Stimulated activated naive CD4-positive, alpha-beta T cell treated with Interleukin-2 at 50 U/mL for 16 hours (primary cell): ENCODE data around the gene METTL16.
"Not testable (repeated sequence)": the region's sequence is repeated elsewhere in the genome, so short reads cannot be mapped to it uniquely, and the experiment has no call there.

ENCODE experiments used
- DNase-seq: peaks from one replicate; lab custom pipeline; 2025; lab: John Stamatoyannopoulos, UW

The METTL16 gene

DNA sequence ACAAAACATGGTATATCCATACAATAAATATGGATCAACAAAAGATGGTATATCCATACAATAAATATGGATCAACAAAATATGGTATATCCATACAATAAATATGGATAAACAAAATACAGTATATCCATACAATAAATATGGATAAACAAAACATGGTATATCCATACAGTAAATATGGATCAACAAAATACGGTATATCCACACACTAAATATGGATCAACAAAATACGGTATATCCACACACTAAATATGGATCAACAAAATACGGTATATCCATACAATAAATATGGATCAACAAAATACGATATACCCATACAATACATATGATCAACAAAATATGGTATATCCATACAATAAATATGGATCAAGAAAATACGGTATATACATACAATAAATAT lies 8.1 kb downstream of the METTL16 start:
- DNase-seq: no peak

DNA sequence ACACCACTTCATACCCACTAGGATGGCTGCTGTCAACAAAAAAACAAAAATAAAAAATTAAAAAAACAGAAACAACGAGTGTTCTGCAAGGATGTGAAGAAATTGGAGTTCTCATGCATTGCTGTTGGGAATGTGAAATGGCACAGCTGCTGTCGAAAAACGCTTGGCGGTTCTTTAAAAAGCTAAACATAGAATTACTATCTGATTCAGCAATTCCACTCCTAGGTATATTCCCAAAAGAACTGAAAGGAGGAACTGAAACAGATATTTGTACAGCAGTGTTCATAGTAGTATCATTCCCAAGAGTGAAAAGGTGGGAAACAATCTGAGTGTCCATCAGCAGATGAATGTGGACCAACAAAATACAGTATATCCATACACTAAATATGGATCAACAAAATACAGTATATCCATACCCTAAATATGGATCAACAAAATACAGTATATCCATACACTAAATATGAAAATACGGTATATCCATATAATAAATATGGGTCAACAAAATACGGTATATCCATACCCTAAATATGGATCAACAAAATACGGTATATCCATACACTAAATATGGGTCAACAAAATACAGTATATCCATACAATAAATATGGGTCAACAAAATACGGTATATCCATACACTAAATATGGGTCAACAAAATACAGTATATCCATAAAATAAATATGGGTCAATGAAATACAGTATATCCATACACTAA lies 8.7 kb downstream of the METTL16 start:
- DNase-seq: no peak

DNA sequence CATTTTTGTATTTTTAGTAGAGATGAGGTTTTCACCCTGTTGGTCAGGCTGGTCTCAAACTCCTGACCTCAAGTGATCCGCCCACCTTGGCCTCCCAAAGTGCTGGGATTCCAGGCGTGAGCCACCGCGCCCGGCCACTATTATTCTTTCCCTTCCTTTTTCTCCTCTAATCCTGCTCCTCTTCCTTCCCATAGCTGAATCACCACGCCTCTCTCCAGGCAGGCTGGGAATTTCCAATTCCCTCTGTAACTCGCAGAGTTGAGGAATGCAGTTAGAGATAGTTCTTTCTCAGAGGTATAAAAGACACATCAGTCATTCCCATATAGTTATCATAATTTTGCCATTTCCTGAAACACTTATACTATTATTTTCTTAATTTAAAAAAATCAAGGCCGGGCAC lies 11.2 kb downstream of the METTL16 start:
- no peak for DNase-seq

DNA sequence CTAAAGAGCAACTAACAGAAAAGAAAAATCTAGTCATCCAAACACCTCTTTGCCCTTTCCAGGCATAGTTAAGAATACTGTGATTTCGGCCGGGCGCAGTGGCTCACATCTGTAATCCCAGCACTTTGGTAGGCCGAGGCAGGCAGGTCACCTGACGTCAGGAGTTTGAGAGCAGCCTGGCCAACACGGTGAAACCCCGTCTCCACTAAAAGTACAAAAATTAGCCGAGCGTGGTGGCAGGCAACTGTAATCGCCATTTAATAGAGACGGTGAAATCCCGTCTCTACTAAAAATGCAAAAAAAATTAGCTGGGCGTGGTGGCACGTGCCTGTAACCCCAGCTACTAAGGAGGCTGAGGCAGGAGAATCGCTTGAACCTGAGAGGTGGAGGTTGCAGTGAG lies 22.4 kb downstream of the METTL16 start:
- not testable (repeated sequence) for DNase-seq

DNA sequence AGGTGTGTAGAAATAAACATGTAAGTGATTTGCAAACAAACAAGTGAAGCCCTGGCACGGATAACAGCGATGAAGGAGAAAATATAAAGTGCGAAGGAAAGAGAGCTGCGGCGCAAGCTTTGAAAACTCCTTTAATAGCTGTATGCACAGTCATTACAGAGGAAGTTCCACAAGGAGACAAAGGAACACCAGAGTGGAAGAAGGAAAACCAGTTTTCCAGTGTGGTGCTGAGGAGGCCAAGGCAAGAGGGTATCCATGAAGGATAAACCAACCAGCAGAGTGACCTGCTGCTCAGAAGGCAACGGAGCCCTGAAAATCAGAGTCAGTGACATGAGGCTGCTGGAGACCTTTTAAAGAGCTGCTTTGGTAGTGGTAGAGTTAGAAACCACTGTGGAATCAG lies 24.4 kb downstream of the METTL16 start:
- no peak for DNase-seq

DNA sequence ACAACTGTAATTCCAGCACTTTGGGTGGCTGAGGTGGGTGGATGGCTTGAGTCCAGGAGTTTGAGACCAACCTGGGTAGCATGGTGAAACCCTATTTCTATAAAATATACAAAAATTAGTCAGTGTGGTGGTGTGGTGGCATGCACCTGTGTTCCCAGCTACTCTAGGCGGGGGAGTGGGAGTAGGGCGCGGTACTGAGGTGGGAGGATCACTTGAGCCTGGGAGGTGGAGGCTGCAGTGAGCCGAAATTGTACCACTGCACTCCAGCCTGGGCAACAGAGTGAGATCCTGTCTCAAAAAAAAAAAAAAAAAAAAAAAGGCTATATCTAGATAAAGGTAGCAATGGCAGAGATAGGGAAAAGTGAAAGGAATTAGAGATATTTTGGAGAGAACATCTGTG lies 25.0 kb downstream of the METTL16 start:
- not testable (repeated sequence) for DNase-seq

DNA sequence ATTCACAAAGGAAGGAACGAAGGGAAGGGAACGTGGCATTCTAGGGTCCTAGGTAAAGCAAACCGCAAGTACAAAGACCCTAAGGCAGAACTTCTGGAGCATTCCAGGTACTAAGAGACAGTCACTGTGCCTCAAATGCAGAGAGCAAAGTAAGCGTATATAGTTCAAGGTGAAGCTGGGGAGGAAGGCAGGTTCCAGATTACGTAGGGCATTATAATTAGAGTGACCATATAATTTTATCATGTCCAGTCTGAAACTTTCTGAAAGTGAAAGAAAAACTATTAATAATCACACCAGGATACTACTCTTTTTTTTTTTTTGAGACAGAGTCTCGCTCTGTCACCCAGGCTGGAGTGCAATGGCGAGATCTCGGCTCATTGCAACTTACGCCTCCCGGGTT lies 25.7 kb downstream of the METTL16 start:
- DNase-seq: no peak

DNA sequence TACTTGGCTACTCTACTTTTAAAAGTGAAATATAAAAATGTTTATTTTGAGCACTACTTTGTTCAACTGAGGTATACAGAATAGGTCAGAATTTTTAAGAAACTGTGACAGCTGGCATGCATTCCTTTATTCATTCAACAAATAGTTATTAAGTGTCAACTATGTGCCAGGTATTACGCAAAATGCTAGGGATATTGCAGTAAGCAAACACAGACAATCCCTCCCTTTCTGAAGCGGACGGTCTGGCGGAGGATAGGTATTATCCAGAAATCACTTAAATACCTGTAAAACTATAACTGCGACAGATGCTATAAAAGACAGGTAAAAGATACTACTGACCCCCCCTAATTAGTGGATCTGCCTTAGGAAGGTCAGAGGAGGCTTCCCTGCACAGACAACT lies 26.1 kb downstream of the METTL16 start:
- no peak for DNase-seq

DNA sequence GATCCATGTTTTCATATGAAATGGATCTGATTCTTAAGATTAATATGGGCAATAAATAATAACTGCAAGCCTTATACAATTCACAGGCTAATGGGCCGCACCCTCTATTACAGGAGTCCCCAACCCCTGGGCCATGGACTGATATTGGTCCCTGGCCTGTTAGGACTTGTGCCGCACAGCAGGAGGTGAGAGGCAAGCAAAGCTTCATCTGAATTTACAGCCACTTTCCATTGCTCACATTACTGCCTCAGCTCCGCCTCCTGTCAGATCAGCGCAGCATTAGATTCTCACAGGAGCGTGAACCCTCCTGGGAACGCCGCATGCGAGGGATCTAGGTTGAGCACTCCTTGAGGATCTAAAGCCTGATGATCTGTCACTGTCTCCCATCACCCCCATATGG lies 26.8 kb downstream of the METTL16 start:
- DNase-seq: no peak

DNA sequence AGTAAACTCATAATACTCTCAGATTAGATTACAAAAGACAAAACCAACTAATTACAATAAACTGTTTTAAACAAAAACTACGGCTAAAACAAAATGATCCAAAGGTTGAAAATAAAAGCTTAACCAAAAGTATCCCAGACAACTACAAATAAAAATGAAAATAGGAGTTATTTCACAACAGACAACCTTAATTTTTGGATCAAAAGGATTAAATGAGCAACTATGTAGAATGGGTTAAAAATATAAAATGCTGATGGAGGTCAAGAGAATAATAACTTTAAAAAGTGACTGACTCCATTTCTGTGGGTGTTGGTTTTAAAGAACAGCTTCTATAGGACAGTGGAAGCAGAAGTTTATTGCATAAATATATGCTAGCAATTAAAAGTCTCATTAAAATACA lies 28.6 kb downstream of the METTL16 start:
- DNase-seq: no peak

DNA sequence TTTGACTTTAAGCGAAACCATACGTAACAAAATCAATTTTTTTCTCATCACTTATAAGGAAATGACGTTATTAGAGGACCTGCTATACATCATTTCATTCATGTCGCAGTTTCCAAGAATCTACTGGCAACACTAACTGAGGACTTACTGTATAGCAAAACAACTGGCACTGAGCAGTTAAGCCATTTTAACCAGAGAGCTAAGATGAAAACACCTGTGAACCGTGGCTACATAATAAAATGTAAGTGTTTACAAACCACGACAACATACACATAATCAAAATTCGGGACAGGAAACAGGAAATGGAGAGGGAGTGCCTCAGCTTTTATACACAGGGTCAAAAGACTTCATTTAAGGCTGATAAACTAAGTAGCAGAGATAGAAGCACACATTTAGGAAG lies 29.5 kb downstream of the METTL16 start:
- DNase-seq: no peak

DNA sequence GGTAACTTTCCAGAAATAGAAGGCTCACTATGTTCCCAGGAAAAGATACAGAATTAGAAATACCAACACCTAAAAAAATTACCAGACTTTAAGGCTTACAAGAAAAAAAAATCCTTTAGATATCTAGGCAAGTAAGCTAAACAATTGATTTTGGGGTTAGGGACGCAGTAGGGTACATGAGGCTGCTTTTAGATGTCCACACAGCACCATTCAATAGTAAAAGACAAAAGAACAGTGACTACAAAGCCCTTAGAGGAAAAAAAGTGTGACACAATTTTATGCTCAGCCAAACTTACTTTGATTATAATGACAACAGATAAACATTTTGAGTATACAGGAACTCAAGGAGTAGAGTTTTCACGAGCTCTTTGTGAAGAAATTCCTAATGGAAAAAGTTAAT lies 29.9 kb downstream of the METTL16 start:
- no peak for DNase-seq

DNA sequence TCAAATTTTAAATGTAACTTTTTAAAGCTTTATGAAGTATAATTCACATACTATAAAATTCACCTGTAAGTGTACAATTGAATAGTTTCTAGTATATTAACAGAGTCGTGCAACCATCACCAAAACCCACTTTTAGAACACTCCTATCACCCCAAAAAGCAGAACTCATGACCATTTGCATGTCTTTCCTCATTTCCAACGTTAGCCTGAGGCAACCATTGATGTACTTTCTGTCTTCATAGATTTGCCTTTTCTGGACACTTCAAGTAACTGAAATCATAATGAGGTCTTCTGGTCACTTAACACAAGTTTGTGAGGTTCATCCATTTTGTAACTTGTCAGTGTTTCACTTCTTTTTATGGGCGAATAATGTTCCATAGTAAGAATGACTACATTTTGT lies 33.2 kb downstream of the METTL16 start:
- no peak for DNase-seq

DNA sequence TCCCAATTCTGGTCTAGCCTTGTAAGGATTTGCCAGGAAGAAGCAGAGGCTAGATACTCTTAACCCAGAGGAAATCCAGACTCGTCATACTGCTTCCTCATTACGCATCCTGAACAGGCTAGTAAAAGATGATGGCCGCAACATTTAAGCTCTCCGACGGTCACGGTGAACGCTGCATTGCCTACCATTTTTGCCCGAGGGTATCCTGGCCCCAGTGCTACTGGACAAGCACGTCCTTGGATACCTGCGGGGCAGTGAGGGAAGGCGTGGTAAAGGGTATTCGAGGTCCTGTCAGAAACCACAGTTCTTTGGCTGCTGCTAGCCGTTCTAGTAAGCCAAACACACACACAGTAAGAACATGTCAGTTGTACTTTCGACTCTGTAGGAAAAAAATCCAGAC lies 36.6 kb downstream of the METTL16 start:
- DNase-seq: no peak

DNA sequence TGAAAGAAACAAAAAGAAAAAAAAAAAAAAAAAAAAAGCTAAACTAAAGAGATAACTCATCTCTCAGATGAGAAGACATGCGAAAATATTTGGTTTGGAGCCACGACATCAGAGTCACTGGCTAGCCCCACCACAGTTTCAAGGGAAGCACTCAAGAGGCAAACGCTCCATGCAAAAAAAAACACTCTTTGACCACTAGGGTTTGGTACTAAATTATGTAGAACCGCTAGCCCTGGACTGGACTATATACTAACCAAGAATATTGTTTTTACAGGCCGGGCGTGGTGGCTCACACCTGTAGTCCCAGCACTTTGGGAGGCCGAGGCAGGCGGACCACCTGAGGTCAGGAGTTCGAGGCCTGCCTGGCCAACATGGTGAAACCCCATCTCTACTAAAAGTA lies 37.3 kb downstream of the METTL16 start:
- DNase-seq: no peak

DNA sequence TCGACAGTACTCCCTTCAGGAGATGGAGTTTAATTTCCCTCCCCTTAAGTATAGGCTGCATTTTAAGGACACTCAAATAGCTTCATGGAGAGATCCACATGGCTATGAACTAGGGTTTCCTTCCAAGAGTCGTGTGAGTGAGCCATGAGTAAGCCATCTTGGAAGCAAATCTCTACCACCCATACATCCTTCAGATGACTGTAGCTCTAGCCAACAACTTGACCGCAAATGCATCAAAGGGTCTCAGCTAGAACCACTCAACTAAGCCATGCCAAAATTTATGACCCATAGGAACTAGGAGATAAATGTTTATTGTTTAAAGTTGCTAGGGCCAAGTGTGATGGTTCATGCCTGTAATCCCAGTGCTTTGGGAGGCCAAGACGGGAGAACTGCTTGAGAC lies 43.4 kb downstream of the METTL16 start:
- DNase-seq: no peak

DNA sequence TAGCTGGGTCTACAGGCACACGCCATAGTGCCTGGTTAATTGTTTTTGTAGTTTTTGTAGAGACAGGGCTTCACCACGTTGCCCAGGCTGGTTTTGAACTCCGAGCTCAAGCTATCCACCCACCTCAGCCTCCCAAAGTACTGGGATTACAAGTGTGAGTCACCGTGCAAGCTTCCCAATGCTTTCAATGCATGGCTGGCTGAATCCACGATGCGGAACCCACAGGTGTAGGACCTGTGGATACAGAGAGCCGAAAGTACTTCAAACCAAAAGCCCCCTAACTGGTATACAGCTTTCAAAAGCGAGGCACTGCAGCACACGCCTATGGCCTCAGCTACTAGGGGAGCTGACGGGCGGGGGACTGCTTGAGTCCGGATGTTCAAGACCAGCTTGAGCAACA lies 44.8 kb downstream of the METTL16 start:
- no peak for DNase-seq

DNA sequence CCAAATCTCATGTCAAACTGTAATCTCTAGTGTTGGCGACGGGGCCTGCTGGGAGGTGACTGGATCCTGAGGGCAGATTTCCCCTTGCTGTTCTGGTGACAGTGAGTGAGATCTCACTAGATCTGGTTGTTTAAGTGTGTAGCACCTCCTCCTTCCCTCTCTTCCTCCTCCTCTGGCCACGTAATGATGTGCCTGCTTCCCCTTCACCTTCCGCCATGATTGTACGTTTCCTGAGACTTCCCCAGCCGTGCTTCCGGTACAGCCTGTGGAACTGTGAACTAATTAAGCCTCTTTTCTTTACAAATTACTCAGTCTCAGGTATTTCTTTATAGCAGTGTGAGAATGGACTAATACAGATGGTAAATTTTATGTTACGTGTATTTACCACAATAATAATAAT lies 49.2 kb downstream of the METTL16 start:
- no peak for DNase-seq

DNA sequence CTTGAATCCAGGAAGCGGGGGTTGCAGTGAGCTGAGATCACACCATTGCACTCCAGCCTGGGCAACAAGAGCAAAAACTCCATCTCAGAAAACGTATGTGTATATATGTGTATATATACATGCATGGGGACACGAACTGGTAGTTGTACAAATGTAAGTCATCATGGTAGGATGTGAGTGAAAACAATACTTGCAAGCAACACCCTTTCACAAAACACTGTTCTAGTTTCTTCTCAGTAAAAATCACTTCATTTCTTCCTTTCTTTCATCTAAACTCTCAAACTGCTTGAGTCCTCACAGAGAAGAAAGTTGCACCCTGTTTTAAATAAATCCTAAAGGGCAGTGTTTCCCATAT lies 51.8 kb downstream of the METTL16 start:
- no peak for DNase-seq

DNA sequence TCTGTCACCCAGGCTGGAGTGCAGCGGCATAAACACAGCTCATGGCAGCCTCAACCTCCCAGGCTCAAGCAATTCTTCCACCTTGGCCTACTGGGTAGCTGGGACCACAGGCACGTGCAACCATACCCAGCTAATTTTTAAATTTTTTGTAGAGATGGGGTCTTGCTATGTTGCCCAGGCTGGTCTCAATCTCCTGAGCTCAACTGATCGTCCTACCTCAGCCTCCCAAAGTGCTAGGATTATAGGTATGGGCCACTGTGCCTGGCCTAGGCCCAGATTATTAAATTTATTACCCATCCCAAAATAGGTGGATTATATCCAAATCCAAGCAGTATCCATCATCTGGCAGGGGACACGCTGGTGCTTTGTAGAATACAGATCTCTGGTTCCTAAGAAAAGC lies 53.8 kb downstream of the METTL16 start:
- DNase-seq: no peak

DNA sequence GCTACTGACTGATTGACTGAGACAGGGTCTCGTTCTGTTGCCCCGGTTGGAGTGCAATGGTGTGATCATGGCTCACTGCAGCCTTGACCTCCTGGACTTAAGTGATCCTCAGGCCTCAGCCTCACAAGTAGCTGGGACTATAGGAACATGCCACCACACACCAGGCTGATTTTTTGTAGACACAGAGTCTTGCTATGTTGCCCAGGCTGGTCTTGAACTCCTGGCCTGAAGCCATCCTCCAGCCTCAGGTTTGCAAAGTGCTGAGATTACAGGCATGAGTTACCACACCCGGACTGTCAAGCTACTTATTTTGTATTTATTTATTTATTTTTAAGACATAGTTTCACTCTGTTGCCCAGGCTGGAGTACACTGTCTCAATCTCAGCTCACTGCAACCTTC lies 55.2 kb downstream of the METTL16 start:
- DNase-seq: no peak

DNA sequence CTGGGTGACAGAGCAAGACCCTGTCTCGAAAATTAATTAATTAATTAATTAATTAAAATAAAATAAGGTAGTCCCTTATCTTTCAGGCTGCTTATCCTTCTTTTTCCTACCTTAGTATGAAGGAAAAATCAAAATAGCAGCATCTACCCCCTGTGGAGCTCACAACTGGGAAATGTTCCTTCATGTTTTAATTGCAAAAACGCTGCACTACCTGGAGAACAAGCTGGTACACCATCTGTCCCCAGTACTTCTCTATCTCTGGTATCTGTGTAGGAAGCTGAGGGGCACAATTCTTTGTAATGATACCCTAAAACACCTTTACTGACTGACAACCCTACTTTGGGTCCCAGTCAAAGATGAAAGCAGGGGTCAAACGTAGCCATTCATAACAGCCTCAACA lies 55.7 kb downstream of the METTL16 start:
- no peak for DNase-seq

DNA sequence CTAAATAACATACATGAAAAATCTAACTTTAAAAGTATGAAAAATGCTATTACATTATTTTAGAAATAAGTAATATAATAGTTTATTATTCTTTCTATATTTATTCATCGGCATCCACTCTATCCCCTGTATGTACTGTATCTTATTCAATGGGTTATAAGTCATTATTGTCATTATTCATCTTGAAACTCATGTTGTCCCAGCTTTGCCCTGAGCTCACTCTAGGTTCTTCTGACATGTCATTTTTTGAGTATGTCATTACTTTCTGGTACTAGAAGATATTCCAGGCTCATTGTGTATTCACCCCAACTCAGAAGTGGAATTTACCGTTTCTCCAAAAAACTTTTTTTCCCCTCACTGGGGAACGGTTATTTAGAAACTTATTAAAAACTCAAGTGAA lies 57.8 kb downstream of the METTL16 start:
- no peak for DNase-seq

DNA sequence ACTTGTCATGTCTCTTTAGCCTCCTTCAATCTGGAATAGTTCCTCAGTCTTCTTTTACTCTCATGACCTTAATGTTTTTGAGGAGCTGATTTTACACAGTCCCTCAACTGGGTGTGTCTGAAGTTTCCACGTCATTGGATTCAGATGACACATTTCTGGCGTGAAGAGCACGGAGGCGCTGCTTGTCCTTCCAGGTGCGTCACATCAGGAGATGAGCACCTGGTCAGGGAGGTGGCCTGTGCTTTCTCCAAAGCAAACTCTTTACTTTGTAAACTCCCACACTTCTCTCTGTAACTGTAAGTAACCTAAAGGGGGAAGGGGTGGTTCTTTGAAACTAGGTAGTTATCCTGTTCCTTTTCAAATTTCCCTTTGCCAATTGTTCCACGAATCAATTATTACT lies 58.4 kb downstream of the METTL16 start:
- no peak for DNase-seq

DNA sequence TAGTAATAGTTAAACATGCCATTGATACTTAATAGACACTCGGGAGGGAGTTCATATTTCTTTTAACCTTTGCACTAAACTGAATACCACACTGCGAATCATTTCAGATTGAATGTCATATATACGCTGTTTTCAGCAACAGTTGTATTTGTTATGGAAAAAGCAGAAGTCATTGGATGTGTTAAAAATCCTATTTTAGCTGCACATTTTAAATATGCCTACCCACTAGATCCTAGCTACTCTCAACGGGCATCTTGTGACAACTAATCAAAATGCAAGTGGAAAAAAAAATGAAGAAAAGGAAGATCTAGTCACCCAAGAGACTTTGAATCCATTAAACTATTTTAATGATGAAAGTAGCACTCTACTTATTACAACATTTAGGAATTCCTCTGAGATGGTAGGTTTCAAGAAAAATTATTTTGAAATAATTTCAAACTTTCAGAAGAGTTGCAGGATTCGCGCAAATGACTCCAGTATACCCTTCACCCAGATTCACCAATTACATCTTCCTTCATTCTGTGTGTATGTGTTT lies 59.4 kb downstream of the METTL16 start:
- DNase-seq: no peak
